ENCODE results near the gene MIA2. TPM values are rescaled to one million over a fixed set of nuclear protein-coding genes. Genes with fewer than 3 reads are reported as not detected.
"Not testable (repeated sequence)": the region's sequence is repeated elsewhere in the genome, so short reads cannot be mapped to it uniquely, and the experiment has no call there.

The MIA2 gene
- total RNA-seq, 2 experiments from 2014 or later: 19.2 to 19.5 TPM

DNA sequence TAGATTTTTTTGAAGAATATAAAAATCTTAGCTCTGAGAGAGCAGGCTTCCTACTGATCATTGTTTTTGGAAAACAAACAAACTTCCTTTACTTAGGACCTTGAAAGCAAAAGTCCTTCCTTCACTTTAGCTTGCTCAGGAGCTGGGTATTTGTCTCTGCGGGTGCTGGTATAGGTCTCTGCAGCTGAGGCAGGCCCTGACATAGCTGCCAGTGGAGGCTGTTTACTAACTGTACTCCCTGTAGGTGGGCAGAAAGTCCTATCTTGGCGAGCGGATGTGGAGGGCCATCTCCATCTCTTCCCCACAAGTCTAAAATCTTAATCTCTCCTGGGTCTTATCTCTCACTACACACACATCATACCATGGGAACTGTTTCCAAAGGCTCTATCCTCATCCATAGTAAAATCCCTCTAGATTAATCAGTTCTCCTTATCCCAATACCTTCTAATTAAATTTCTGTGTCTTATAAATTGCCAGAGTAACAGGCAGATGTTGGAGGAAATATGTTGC is 4.1 kb upstream of the MIA2 start:
- POLR2A ChIA-PET: interaction anchor here (0.6 to 3.8 kb wide), 7 partner anchors 22 to 202 kb away, joined by 3 to 25 read pairs (median 4); partner anchors contain the start of genes FBXO33, PNN, SEC23A and TRAPPC6B
- CTCF ChIA-PET: interaction anchor here (0.7 to 0.8 kb wide), 2 partner anchors 123 to 201 kb away, joined by 3 to 4 read pairs; no protein-coding TSS in a partner anchor

DNA sequence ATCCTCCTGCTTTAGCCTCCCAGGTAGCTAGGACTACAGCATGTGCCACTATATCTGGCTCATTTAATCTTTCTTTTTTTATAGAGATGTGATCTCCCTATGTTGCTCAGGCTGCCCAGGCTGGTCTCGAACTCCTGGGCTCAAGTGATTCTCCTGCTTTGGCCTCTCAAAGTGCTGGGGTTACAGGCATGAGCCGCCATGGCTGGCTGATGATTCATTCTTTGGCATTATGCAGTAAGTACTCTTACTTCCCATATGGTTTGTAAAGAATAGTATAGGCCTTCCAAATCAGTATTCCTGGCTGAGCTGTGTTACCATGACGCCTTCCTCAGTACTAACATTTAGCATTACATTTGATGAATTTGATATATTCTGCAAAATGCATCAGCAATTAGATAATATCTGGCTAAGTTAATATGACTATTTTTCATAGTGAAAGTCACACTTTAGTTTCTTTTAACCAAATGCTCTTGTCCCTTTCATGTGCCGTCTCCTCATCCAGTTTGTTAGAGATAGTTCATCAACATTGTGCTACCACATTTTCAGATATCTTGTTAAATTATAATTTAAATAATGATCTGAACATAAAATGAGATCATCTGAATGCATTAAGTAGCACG is 3.2 kb upstream of the MIA2 start:
- POLR2A ChIA-PET: interaction anchor here (0.7 to 3.8 kb wide), 2 partner anchors 37 to 200 kb away, joined by 3 to 25 read pairs; no protein-coding TSS in a partner anchor

GRCh38 chr14:39231751-39232553 is 1.8 kb upstream of the MIA2 start:
- CTCF ChIA-PET: interaction anchor here (0.6 to 1.1 kb wide), 4 partner anchors 29 to 57 kb away, joined by 3 read pairs; partner anchors contain the start of gene PNN

More for the DNA sequence above, 3.2 kb upstream of the MIA2 start:
- CTCF ChIA-PET: interaction anchor here (1.0 kb wide), 1 partner anchor 36 kb away, joined by 3 read pairs; no protein-coding TSS in a partner anchor

DNA sequence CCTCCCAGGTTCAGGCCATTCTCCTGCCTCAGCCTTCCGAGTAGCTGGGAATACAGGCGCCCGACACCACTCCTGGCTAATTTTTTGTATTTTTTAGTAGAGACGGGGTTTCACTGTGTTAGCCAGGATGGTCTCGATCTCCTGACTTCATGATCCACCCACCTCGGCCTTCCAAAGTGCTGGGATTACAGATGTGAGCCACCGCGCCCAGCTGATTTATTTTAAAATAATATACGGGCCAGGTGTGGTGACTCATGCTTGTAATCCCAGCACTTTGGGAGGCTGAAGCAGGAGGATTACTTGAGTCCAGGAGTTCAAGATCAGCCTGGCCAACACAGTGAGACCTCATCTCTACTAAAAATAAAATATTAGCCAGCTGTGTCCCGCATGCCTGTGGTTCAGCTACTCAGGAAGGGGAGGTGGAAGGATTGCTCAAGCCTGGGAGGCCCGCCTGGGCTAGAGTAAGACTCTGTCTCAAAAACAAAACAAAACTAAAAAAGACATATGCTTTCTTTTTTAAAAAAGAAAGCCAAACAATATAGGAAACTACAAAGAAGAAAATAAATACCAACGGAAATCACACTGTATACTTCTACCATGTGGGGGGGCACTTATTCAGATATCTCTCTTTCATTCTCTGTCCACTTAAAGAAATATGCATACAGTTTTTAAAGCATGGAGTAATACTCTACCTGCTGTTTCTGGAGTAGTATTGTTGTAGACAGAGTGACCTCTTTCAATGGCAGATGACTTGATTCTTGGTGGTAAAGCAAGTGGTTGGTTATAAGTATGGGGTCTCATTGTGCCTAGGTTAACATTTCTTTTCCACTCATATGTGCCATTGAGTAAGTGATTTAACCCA is 930 bp upstream of the MIA2 start:
- ChIA-PET POLR2A (interaction anchor here (0.7 to 3.8 kb wide), 3 partner anchors 35 to 63 kb away, joined by 3 to 25 read pairs (median 3); partner anchors contain the start of genes PNN and TRAPPC6B), CTCF (interaction anchor here (0.9 to 1.1 kb wide), 2 partner anchors 30 to 57 kb away, joined by 3 read pairs; partner anchors contain the start of gene PNN)

More at GRCh38 chr14:39231751-39232553, 1.8 kb upstream of the MIA2 start:
- POLR2A ChIA-PET: interaction anchor here (0.7 to 3.8 kb wide), 4 partner anchors 35 to 201 kb away, joined by 3 to 25 read pairs (median 3); partner anchors contain the start of genes FBXO33, PNN and TRAPPC6B

GRCh38 chr14:39234986-39235385 is 1.3 kb downstream of the MIA2 start:
- CTCF ChIA-PET: not testable (repeated sequence)
- POLR2A ChIA-PET: interaction anchor here (0.6 kb wide), 1 partner anchor 55 kb away, joined by 3 read pairs; no protein-coding TSS in a partner anchor

DNA sequence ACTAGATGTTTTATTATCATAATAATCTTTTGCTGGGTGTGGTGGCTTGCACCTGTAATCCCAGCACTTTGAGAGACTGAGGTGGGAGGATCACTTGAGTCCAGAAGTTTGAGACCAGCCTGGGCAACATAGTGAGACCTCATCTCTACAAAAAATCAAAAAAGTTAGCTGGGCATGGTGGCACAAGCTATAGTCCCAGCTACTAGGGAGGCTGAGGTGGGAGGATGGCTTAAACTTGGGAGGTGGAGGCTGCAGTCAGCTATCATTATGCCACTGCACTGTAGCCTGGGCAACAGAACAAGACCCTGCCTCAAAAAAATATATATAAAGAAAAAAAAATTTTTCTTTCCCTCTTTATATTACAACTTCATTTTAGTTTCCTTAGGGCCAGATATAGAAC is 1.8 kb downstream of the MIA2 start:
- POLR2A ChIA-PET: interaction anchor here (0.6 kb wide), 1 partner anchor 56 kb away, joined by 3 read pairs; no protein-coding TSS in a partner anchor
- CTCF ChIA-PET: not testable (repeated sequence)

DNA sequence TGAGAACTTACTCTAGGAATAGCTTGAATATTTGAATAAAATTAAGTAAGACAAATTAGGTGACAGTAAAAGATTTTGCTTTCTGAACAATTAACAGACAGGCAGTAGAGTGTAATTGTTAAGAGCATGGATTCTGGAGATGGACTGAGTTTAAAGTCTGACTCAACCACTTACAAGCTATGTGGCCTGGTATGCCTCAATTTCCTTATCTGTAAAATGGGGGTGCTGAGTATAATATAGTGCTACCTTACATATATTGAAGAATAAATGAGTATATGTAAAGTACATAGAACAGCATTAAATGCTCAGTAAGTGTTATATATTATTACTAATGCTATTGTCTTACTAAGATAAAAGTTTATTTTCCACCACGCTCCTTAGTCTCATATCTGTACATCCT is 7.1 kb downstream of the MIA2 start:
- POLR2A ChIA-PET: interaction anchor here (0.6 kb wide), 1 partner anchor 107 kb away, joined by 3 read pairs; no protein-coding TSS in a partner anchor
- CTCF ChIA-PET: no interaction called here

DNA sequence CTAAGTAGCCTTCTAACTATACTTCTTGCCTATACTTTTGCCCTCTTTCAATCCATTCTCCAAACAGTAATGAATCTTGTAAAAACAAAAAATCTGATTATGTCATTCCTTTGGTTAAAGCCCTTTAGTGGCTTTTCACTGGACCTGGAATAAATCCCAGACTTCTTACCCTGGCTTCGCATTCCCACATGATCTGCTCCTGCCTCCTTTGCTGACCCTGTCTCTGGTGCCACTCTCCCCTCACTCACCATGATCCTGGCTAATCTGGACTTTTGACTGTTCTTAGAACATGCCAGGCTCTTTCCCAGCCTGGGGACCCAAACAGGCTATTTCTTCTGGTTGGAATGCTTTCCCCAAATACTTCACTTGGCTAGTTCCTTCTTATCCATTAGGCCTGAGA is 7.9 kb downstream of the MIA2 start:
- CTCF ChIA-PET: no interaction called here
- POLR2A ChIA-PET: no interaction called here

GRCh38 chr14:39243831-39244230 is 10.1 kb downstream of the MIA2 start:
- POLR2A ChIA-PET: no interaction called here
- CTCF ChIA-PET: no interaction called here

- POLR2A ChIA-PET: no interaction called here
- CTCF ChIA-PET: interaction anchor here (0.9 kb wide), 1 partner anchor 28 kb away, joined by 3 read pairs; no protein-coding TSS in a partner anchor
Measured at GRCh38 chr14:39246618-39247017, 12.9 kb downstream of the MIA2 start.

DNA sequence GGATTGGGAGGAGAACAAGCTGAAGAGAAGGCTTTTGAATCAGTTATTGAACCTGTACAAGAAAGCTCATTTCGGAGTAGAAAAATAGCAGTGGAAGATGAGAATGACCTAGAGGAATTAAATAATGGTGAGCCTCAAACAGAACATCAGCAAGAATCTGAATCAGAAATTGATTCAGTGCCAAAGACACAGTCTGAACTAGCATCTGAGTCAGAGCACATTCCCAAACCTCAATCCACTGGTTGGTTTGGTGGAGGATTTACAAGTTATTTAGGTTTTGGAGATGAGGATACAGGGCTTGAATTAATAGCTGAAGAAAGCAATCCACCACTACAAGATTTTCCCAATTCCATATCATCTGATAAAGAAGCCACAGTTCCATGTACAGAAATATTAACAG is 13.5 kb downstream of the MIA2 start:
- CTCF ChIA-PET: no interaction called here
- POLR2A ChIA-PET: no interaction called here

GRCh38 chr14:39251547-39251946 is 17.8 kb downstream of the MIA2 start:
- ChIA-PET POLR2A (interaction anchor here (0.5 kb wide), 1 partner anchor 22 kb away, joined by 8 read pairs; no protein-coding TSS in a partner anchor), CTCF (no interaction called here)

DNA sequence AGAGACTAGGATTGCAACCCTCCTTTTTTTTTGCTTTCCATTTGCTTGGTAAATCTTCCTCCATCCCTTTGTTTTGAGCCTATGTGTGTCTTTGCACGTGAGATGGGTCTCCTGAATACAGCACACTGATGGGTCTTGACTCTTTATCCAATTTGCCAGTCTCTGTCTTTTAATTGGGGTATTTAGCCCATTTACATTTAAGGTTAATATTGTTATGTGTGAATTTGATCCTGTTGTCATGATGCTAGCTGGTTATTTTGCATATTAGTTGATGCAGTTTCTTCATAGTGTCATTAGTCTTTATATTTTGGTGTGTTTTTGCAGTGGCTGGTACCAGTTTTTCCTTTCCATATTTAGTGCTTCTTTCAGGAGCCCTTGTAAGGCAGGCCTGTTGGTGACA is 23.7 kb downstream of the MIA2 start:
- CTCF ChIA-PET, POLR2A ChIA-PET: not testable (repeated sequence)

DNA sequence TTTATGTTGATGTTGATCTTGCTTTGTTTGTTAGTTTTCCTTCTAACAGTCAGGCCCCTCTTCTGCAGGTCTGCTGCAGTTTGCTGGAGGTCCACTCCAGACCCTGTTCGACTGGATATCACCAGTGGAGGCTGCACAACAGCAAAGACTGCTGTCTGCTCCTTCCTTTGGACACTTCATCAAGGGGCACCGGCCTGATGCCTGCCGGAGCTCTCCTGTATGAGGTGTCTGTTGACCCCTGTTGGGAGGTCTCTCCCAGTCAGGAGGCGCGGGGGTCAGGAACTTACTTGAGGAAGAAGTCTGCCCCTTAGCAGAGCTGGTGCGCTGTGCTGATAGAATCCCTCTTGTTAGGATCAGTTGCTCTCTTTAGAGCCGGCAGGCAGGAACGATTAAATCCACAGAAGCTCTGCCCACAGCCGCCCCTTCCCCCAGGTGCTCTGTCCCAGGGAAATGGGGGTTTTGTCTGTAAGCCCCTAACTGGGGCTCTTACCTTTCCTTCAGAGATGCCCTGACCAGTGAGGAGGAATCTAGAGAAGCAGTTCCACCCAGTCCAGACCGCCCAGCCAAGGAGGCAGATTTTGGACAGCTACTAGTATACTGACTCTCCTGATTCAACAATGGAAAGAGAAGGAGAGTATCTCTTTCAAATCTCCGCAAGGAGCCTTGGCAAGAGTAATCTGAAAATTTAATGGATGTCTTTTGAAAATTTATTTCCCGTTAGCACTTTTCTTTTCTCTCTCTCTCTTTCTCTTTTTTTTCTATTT is 25.2 kb downstream of the MIA2 start:
- POLR2A ChIA-PET: no interaction called here
- CTCF ChIA-PET: interaction anchor here (0.7 kb wide), 1 partner anchor 51 kb away, joined by 4 read pairs; no protein-coding TSS in a partner anchor

DNA sequence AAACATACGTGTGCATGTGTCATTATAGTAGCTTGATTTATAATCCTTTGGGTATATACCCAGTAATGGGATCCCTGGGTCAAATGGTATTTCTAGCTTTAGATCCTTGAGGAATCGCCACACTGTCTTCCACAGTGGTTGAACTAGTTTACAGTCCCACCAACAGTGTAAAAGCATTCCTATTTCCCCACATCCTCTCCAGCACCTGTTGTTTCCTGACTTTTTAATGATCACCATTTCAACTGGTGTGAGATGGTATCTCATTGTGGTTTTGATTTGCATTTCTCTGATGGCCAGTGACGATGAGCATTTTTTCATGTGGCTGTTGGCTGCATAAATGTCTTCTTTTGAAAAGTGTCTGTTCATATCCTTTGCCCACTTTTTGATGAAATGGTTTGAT is 26.4 kb downstream of the MIA2 start:
- CTCF ChIA-PET, POLR2A ChIA-PET: not testable (repeated sequence)

DNA sequence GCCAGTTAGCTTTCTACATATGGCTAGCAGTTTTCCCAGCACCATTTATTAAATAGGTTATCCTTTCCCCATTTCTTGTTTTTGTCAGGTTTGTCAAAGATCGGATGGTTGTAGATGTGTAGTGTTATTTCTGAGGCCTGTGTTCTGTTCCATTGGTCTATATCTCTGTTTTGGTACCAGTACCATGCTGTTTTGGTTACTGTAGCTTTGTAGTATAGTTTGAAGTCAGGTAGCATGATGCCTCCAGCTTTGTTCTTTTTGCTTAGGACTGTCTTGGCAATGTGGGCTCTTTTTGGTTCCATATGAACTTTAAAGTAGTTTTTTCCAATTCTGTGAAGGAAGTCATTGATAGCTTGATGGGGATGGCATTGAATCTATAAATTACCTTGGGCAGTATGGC is 28.5 kb downstream of the MIA2 start:
- CTCF ChIA-PET, POLR2A ChIA-PET: not testable (repeated sequence)

DNA sequence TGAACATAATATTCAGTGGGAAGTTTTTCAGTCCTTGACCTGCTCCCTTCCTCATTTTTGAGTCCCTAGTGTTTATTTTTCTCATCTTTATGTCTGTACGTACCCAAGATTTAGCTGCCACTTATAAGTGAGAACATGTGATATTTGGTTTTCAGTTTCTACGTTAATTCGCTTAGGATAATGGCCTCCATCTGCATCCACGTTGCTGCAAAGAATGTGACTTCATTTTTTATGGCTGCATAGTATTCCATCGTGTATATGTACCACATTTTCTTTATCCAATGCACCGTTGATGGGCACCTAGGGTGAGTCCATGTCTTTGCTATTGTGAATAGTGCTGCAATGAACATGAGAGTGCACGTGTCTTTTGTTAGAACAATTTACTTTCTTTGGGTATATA is 30.3 kb downstream of the MIA2 start:
- POLR2A ChIA-PET: no interaction called here
- CTCF ChIA-PET: no interaction called here

GRCh38 chr14:39264558-39264957 is 30.8 kb downstream of the MIA2 start:
- POLR2A ChIA-PET: no interaction called here
- CTCF ChIA-PET: no interaction called here

Measured in activated CD8-positive, alpha-beta memory T cell treated with anti-CD3 and anti-CD28 coated beads for 36 hours (primary cell).